ENCODE data around the gene ANAPC4. TPM values are rescaled to one million over a fixed set of nuclear protein-coding genes. Genes with fewer than 3 reads are reported as not detected.

ANAPC4 gene
- total RNA-seq, 1 experiment from 2014 or later = 42.8 TPM

GRCh38 chr4:25403699-25404098 is 26.6 kb downstream of the ANAPC4 start:
- ChIA-PET CTCF (no interaction called here), POLR2A (ENCODE audit: low non-redundant PET) (no interaction called here)

GRCh38 chr4:25405453-25405852 is 28.4 kb downstream of the ANAPC4 start:
- ChIA-PET CTCF (no interaction called here), POLR2A (ENCODE audit: low non-redundant PET) (no interaction called here)
- Histone ChIP-seq H3K4me1 (ENCODE audit: insufficient read depth, low read length, poor library complexity, severe bottlenecking) (no peaks in the 10 kb centered on the region), H3K27me3 (replicated peaks; ENCODE audit: insufficient read depth, low read depth, low read length, poor library complexity) (no peaks in the 10 kb centered on the region), H3K9me3 (ENCODE audit: low read depth, low read length, poor library complexity, severe bottlenecking) (no peaks in the 10 kb centered on the region), H3K4me3 (ENCODE audit: low read depth, low read length, poor library complexity, severe bottlenecking) (no peak overlapping the region), H3K36me3 (ENCODE audit: insufficient read depth, low read length, poor library complexity, severe bottlenecking) (peaks cover 39% of the 10 kb centered on the region), H3K27ac (ENCODE audit: low read depth, low read length, poor library complexity, severe bottlenecking) (no peak overlapping the region)
- TF ChIP-seq CTCF (conservative IDR thresholded peaks at IDR 0.05; ENCODE audit: low read depth, low read length) (no peak), EZH2 (IDR thresholded peaks at IDR 0.05; ENCODE audit: borderline replicate concordance, low read depth, low read length, poor library complexity, severe bottlenecking) (no peak)
- BruUV-seq (replicated peaks) = no TSS peak
- DNase-seq (ENCODE audit: low spot score) = no peak
- intact Hi-C loops (cut with micrococcal nuclease; ENCODE audit: unreplicated experiment) = no loop called here

More at GRCh38 chr4:25403699-25404098, 26.6 kb downstream of the ANAPC4 start:
- Histone ChIP-seq H3K9me3 (ENCODE audit: low read depth, low read length, poor library complexity, severe bottlenecking) (no peaks in the 10 kb centered on the region), H3K36me3 (ENCODE audit: insufficient read depth, low read length, poor library complexity, severe bottlenecking) (peaks cover 29% of the 10 kb centered on the region), H3K4me1 (ENCODE audit: insufficient read depth, low read length, poor library complexity, severe bottlenecking) (no peaks in the 10 kb centered on the region), H3K27ac (ENCODE audit: low read depth, low read length, poor library complexity, severe bottlenecking) (no peak overlapping the region), H3K27me3 (replicated peaks; ENCODE audit: insufficient read depth, low read depth, low read length, poor library complexity) (no peaks in the 10 kb centered on the region), H3K4me3 (ENCODE audit: low read depth, low read length, poor library complexity, severe bottlenecking) (no peak overlapping the region)
- intact Hi-C loops (cut with micrococcal nuclease; ENCODE audit: unreplicated experiment) = no loop called here
- BruUV-seq (replicated peaks) = no TSS peak
- no peak for DNase-seq (ENCODE audit: low spot score)
- TF ChIP-seq CTCF (conservative IDR thresholded peaks at IDR 0.05; ENCODE audit: low read depth, low read length) (no peak), EZH2 (IDR thresholded peaks at IDR 0.05; ENCODE audit: borderline replicate concordance, low read depth, low read length, poor library complexity, severe bottlenecking) (no peak)

- Histone ChIP-seq H3K9me3 (ENCODE audit: low read depth, low read length, poor library complexity, severe bottlenecking) (no peaks in the 10 kb centered on the region), H3K4me1 (ENCODE audit: insufficient read depth, low read length, poor library complexity, severe bottlenecking) (no peaks in the 10 kb centered on the region), H3K4me3 (ENCODE audit: low read depth, low read length, poor library complexity, severe bottlenecking) (no peak overlapping the region), H3K36me3 (ENCODE audit: insufficient read depth, low read length, poor library complexity, severe bottlenecking) (peaks cover 44% of the 10 kb centered on the region), H3K27ac (ENCODE audit: low read depth, low read length, poor library complexity, severe bottlenecking) (no peak overlapping the region), H3K27me3 (replicated peaks; ENCODE audit: insufficient read depth, low read depth, low read length, poor library complexity) (no peaks in the 10 kb centered on the region)
- no TSS peak for BruUV-seq (replicated peaks)
- ChIA-PET POLR2A (ENCODE audit: low non-redundant PET) (no interaction called here), CTCF (no interaction called here)
- DNase-seq (ENCODE audit: low spot score) = no peak
- no peak for TF ChIP-seq CTCF (conservative IDR thresholded peaks at IDR 0.05; ENCODE audit: low read depth, low read length)
- no peak for TF ChIP-seq EZH2 (IDR thresholded peaks at IDR 0.05; ENCODE audit: borderline replicate concordance, low read depth, low read length, poor library complexity, severe bottlenecking)
- intact Hi-C loops (cut with micrococcal nuclease; ENCODE audit: unreplicated experiment) = no loop called here
Observed at GRCh38 chr4:25406081-25406692, 29.1 kb downstream of the ANAPC4 start.
